ENCODE results near the gene ATOSB.

ATOSB gene

DNA sequence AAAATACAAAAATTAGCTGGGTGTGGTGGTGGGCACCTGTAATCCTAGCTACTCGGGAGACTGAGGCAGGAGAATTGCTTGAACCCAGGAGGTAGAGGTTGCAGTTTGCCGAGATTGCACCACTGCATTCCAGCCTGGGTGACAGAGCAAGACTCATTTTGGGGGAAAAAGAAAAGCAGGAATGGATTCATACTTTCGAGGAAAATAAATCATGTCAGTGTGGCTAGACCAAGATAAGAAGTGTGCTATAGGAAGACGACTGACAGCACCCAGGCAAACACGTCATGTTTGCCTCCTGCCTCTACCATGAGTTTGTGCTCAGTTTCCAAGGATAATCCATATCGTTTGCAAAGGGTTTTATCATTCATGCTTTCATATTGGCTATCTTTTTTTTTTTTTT, 19.3 kb upstream of the ATOSB start:
- Mint-ChIP-seq H3K4me1 (ENCODE audit: low read depth) (no peaks in the 10 kb centered on the region), H3K4me3 (no peak overlapping the region), H3K27me3 (peaks cover 4% of the 10 kb centered on the region), H3K9me3 (peaks cover 4% of the 10 kb centered on the region), H3K36me3 (ENCODE audit: low read depth) (no peaks in the 10 kb centered on the region), H3K27ac (no peak overlapping the region)

GRCh38 chr9:35116898-35117551, 1.4 kb upstream of the ATOSB start:
- H3K4me3 Mint-ChIP-seq = peak overlapping the region; percentile 86
- no peaks in the 10 kb centered on the region for H3K9me3 Mint-ChIP-seq
- H3K27ac Mint-ChIP-seq = peak overlapping the region; percentile 79
- no peaks in the 10 kb centered on the region for H3K27me3 Mint-ChIP-seq
- H3K36me3 Mint-ChIP-seq (ENCODE audit: low read depth) = no peaks in the 10 kb centered on the region
- H3K4me1 Mint-ChIP-seq (ENCODE audit: low read depth) = peaks cover 45% of the 10 kb centered on the region

GRCh38 chr9:35116539-35116897, 856 bp upstream of the ATOSB start:
- no peaks in the 10 kb centered on the region for H3K9me3 Mint-ChIP-seq
- no peaks in the 10 kb centered on the region for H3K27me3 Mint-ChIP-seq
- peaks cover 50% of the 10 kb centered on the region for H3K4me1 Mint-ChIP-seq (ENCODE audit: low read depth)
- H3K36me3 Mint-ChIP-seq (ENCODE audit: low read depth) = no peaks in the 10 kb centered on the region
- H3K27ac Mint-ChIP-seq = peak overlapping the region; percentile 79
- peak overlapping the region; percentile 86 for H3K4me3 Mint-ChIP-seq

DNA sequence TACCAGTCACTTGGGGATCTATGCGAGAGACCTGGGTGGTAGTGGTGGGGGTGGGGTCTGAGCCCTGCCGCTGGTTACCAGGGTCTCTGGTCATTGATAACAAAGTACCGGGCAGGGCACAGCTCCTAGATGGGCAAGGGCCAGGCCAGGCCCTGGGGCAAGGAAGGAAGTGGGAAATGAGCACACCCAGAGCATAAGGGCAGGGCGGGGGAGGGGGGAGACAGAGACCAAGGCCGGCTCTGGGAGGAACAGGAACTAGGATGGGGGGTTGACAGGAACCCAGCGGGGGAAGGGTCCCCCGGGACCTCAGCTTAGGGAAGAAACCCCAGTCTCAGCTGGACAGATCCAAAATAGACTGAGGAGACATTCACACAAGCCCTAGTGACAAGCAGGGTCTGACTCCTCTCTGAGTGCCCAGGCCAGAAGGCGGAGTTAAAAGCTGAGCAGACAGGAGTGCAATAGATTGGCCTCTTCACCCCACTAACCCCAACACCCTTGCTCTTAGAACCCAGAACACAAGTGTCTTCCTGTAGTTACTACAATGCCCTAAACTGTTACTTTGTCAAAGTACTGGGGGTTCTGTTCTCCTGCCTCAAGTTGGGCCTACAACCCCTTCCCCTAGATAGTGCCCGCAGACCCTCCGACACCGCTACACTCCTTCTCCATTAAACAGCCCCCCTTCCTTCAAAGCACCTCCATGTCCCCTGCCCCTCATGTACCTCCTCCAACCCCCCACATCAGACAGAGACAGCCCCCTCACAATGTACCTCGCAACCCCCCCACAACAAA, 628 bp downstream of the ATOSB start:
- Mint-ChIP-seq H3K27me3 (no peaks in the 10 kb centered on the region), H3K27ac (peak overlapping the region; percentile 91), H3K36me3 (ENCODE audit: low read depth) (no peaks in the 10 kb centered on the region), H3K4me1 (ENCODE audit: low read depth) (peaks cover 63% of the 10 kb centered on the region), H3K9me3 (no peaks in the 10 kb centered on the region), H3K4me3 (peak overlapping the region; percentile 86)

- H3K4me1 Mint-ChIP-seq (ENCODE audit: low read depth) = peaks cover 66% of the 10 kb centered on the region
- no peaks in the 10 kb centered on the region for H3K36me3 Mint-ChIP-seq (ENCODE audit: low read depth)
- peak overlapping the region; percentile 91 for H3K27ac Mint-ChIP-seq
- H3K4me3 Mint-ChIP-seq = peak overlapping the region; percentile 86
- H3K9me3 Mint-ChIP-seq = no peaks in the 10 kb centered on the region
- no peaks in the 10 kb centered on the region for H3K27me3 Mint-ChIP-seq
These were observed 1.4 kb downstream of the ATOSB start for GRCh38 chr9:35114113-35114839.

DNA sequence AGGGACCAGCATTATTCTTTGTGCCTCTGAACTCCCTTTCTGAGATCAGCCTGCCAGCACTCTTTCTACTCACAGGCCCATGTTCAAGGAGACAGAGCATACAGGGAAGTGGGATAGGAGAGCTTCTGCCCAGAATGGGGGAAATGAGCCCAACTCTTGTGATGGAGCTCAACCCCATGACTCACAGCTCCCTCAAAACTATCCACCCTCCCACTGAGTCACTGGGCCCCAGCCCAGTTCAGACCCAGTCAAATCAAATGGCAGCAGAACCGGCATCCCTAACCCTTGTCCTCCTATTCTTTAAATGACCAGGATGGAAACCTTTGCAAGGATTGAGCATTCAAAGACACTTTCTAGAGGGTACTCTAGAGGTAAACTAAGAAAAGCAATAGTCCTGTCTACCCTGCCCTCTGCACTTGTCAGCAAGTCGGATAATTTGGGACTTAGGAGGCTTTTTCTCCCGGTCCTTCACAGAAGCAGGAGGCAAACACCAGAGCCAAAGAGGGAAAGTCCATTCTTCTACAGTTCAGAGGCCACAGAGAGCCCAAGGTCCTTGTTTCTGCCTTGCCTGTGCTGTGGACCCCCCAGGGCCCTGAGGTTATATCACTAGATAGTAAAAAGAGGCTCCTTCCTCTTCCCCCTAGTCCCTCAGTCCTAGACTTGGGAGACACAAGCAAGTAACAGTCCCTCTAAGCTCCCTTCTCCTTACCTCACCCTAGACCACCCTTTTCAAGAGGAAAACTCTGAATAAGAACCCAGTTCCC, 3.2 kb downstream of the ATOSB start:
- H3K9me3 Mint-ChIP-seq = no peaks in the 10 kb centered on the region
- H3K27me3 Mint-ChIP-seq = no peaks in the 10 kb centered on the region
- peaks cover 66% of the 10 kb centered on the region for H3K4me1 Mint-ChIP-seq (ENCODE audit: low read depth)

DNA sequence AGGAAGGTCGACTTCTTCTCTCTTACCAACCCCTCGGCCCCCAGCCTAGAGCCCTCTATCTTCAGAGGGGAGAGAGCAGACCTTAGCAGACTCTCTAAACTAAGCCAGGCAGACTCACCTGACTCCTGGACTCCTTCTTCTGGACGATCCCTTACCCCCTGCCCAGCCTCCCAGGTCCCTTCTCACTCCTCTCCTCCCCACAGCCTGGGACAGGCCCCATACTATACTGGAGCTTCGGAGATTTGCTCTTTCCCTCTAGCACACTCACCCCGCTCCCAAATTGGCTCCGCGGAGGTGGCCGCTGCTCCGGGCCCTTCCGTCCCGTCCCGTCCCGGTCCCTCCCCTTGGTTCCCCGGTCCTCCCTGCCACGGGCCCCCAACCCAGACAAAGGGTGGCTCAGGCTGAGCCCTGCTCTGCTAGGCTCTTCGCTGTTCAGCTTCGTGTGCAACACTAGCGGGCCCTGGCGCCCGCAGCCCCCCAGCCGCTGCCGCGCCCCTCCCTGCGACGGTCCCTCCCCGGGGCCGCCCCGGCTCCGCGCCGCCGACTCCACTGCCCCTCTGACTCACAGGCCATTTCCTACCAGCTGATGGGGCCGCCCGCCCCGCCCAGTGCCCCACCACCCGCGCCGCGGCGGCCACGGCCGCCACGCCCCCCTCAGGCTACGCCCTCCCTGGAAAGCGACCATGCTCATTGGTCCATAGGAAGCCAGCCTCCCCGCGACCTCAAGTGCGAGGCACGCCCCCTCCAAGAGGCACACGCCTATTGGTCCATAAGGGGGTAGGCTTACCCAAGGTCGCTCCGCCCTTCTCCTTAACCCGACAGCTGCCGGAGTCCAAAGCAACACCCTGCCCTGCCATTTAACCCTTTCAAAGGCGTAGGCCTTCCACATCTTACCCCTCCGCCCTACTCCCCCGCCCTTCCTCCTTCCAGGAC, 4.4 kb downstream of the ATOSB start:
- peak overlapping the region; percentile 89 for H3K27ac Mint-ChIP-seq
- H3K4me3 Mint-ChIP-seq = peak overlapping the region; percentile 77
- H3K4me1 Mint-ChIP-seq (ENCODE audit: low read depth) = peaks cover 61% of the 10 kb centered on the region
- no peaks in the 10 kb centered on the region for H3K9me3 Mint-ChIP-seq
- no peaks in the 10 kb centered on the region for H3K27me3 Mint-ChIP-seq
- no peaks in the 10 kb centered on the region for H3K36me3 Mint-ChIP-seq (ENCODE audit: low read depth)

More for the DNA sequence above, 3.2 kb downstream of the ATOSB start:
- Mint-ChIP-seq H3K27ac (peak overlapping the region; percentile 89), H3K4me3 (peak overlapping the region; percentile 77), H3K36me3 (ENCODE audit: low read depth) (no peaks in the 10 kb centered on the region)

- Mint-ChIP-seq H3K27ac (no peak overlapping the region), H3K4me1 (ENCODE audit: low read depth) (peaks cover 52% of the 10 kb centered on the region), H3K27me3 (no peaks in the 10 kb centered on the region), H3K36me3 (ENCODE audit: low read depth) (no peaks in the 10 kb centered on the region), H3K4me3 (peak overlapping the region; percentile 77), H3K9me3 (no peaks in the 10 kb centered on the region)
These were observed 5.3 kb downstream of the ATOSB start for GRCh38 chr9:35110327-35110761.

DNA sequence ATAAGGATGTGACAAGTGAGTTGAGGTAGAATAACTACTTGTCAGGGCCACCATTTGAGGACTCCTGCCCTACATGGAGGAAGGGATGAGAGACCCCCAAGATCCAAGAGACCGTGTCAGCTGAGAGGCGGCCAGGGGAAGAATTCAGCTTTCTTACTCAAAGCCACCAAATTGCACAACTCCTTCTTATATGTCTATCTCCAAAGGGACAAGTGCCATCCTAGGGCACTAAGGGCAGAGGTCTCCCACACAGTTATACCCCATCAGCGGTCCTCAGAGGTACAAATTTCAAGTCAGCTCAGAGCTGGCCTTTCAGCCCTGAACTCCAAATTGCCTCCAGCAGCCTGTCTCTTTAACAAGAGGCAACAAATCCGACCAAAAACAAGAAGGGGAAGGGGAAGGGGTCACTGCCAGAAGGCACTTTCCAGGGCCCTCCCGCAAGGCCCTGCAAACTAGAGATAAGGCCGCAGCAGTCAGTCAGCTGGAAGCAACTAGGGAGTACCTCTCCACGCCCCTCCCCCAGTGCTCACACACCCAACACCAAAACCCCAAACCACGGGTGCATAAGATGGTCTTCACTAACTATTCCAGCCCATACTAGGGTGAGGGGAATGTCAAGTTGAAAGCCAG, 6.6 kb downstream of the ATOSB start:
- no peaks in the 10 kb centered on the region for H3K27me3 Mint-ChIP-seq
- H3K4me3 Mint-ChIP-seq = no peak overlapping the region

DNA sequence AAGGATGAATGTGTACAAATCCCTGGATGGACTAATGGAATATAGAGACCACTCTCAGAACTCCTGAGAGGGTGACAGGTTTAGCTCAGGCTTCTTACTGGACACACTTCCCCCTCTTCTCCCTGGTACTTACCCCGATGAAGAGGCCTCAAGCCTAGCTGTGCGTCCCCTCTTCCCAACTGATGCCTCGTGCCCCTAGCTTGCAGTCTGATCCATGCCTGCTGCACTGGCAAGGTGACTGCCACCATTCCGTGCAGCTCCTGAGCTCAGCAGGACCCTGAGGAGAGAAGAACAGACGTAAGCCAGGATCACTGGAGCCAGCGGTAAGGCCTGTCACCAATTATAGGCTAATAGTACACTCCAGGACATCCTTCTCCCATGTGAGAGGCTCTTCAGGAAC, 7.2 kb downstream of the ATOSB start:
- Mint-ChIP-seq H3K4me1 (ENCODE audit: low read depth) (peaks cover 37% of the 10 kb centered on the region), H3K27me3 (no peaks in the 10 kb centered on the region), H3K4me3 (no peak overlapping the region), H3K27ac (no peak overlapping the region), H3K36me3 (ENCODE audit: low read depth) (no peaks in the 10 kb centered on the region), H3K9me3 (no peaks in the 10 kb centered on the region)

More for the DNA sequence above, 6.6 kb downstream of the ATOSB start:
- Mint-ChIP-seq H3K36me3 (ENCODE audit: low read depth) (no peaks in the 10 kb centered on the region), H3K27ac (no peak overlapping the region), H3K9me3 (no peaks in the 10 kb centered on the region), H3K4me1 (ENCODE audit: low read depth) (peaks cover 39% of the 10 kb centered on the region)

GRCh38 chr9:35107297-35108290, 8.1 kb downstream of the ATOSB start:
- H3K36me3 Mint-ChIP-seq (ENCODE audit: low read depth) = peaks cover 3% of the 10 kb centered on the region
- H3K27ac Mint-ChIP-seq = no peak overlapping the region
- H3K27me3 Mint-ChIP-seq = no peaks in the 10 kb centered on the region
- no peaks in the 10 kb centered on the region for H3K9me3 Mint-ChIP-seq
- H3K4me1 Mint-ChIP-seq (ENCODE audit: low read depth) = peaks cover 38% of the 10 kb centered on the region
- no peak overlapping the region for H3K4me3 Mint-ChIP-seq

DNA sequence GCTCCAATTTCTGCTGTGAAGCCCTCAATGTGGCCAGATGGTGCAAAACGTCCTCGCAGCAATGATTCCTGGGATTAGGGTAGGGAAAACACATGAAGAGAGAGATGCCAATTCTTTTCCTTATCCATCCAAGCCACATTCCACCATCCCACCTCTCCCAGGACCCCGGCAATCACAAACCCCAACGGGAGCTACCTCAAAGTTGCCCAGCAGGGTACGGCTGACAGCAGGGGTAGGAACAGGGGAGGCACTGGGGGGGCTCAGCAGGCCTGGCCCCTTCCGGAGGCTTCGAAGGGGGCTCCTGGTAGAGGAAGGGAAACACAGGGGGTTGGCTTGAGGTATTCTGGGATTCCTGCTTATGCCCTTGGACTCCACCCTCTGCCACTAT, 9.3 kb downstream of the ATOSB start:
- Mint-ChIP-seq H3K4me3 (no peak overlapping the region), H3K9me3 (no peaks in the 10 kb centered on the region), H3K27me3 (no peaks in the 10 kb centered on the region), H3K36me3 (ENCODE audit: low read depth) (peaks cover 13% of the 10 kb centered on the region), H3K4me1 (ENCODE audit: low read depth) (peaks cover 32% of the 10 kb centered on the region), H3K27ac (no peak overlapping the region)

Data from stimulated activated naive CD8-positive, alpha-beta T cell treated with anti-CD3 and anti-CD28 coated beads, Interleukin-15, Interleukin-2, amounts not matched to agents 100 ng/mL and 50 ng/mL, for 24 hours (primary cell).